ENCODE data around the gene RHOBTB3.

The RHOBTB3 gene

DNA sequence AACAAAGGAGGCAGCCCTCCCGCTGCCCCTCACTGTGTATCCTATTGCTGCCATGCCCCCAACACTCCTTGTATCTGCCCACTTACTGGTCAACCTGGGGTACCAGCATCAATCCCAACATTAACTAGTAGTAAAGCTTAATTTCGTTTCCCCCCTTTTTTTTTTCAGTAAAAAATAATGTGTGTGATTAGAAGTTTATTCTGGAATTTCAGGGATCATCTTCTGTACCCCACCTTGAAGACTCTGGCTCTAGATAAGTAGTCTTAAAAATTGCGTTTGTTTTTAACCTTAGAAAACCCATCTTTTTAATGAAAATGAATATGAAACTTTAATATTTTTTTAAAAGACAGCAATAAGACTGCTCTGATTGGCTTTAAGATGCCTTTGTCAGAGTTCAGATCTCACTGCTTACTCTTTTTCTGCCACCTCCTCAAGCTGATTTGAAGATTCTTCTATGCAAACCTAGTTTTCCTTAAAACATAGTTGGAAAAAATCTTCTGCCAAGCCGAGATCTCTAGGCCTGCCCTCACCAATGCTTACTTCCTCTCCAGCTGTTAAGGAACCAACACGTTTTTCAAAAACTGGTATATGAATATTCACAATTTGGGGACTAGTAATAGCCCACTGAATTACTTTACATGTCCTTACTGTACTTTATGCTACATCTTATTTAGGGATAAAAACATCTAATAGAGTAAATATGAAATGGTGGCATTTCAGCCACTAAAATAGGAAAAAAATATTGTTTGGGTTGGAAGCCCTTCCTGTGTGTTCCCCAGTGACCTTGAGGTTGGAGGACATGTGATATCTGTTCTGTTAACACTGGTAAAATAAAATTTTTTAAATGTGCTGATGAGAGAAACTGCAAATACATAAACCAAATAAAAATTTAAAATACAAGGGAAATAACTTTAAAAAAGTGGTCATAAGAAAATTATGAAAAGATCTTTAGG lies 4.0 kb upstream of the RHOBTB3 start:
- H3K27ac ChIP-seq, result peak overlapping the region; percentile 99
- H3K4me3 ChIP-seq, result peak overlapping the region; percentile 72
- H3K9ac ChIP-seq (ENCODE audit: insufficient read length), result peak overlapping the region; percentile 82
- H3K36me3 ChIP-seq (ENCODE audit: insufficient read depth, low read length), result no peaks in the 10 kb centered on the region
- H3K9me3 ChIP-seq (ENCODE audit: low read depth, low read length), result no peaks in the 10 kb centered on the region
- DNase-seq (ENCODE audit: low read depth, low spot score), result no peak
- TF ChIP-seq FOXP2 (optimal IDR thresholded peaks at IDR 0.05; ENCODE audit: control extremely low read depth, extremely low read length, insufficient read depth) (no peak), POLR2AphosphoS5 (IDR thresholded peaks at IDR 0.05; ENCODE audit: borderline replicate concordance, low read depth, low read length) (no peak), EZH2 (IDR thresholded peaks at IDR 0.05) (no peak)

DNA sequence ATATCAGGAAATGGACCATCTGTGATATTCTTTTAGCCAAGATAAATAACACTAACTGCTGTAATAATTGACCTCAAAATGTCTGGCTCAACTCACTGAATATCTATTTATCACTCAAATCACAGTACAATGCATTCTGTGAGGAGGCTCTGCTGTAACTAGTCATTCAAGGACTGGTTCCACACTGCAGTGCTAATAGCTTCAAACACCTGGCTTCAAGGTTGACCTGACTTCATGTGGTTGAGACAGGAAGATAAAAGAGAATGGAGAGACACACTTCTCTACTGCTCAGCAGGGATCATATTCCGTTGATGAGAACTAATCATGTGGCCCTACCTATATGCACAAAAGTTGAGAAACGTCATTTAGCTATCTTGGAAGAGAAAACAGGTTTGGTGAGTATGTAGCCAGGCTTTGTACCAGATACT lies 3.4 kb upstream of the RHOBTB3 start:
- Histone ChIP-seq H3K9me3 (ENCODE audit: low read depth, low read length) (no peaks in the 10 kb centered on the region), H3K9ac (ENCODE audit: insufficient read length) (peak overlapping the region; percentile 82), H3K4me3 (no peak overlapping the region), H3K36me3 (ENCODE audit: insufficient read depth, low read length) (peaks cover under 1% of the 10 kb centered on the region; the same call in 1 of the 2 replicates), H3K27ac (peak overlapping the region; percentile 99)
- TF ChIP-seq FOXP2 (optimal IDR thresholded peaks at IDR 0.05; ENCODE audit: control extremely low read depth, extremely low read length, insufficient read depth) (no peak), EZH2 (IDR thresholded peaks at IDR 0.05) (no peak), POLR2AphosphoS5 (IDR thresholded peaks at IDR 0.05; ENCODE audit: borderline replicate concordance, low read depth, low read length) (no peak)
- DNase-seq (ENCODE audit: low read depth, low spot score), result no peak

DNA sequence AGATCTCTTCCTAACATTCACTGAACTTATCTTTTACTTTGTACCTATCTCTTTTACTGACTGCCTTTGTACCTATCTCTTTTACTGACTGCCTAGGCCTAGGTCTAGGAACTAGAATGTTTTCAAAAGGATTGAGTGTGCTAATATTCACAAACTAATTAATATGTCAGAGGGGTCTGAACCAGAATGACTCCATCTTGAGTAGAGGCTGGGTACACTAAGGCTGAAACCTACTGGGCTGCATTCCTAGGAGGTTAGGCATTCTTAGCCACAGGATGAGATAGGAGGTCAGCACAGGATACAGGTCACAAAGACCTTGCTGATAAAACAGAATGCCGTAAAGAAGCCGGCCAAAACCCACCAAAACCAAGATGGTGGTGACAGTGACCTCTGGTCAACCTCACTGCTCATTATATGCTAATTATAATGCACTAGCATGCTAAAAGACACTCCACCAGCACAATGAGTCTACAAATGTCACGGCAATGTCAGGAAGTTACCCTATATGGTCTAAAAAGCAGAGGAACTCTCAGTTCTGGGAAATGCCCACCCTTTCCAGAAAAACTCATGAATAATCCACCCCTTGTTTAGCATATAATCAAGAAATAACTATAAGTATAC lies 2.5 kb upstream of the RHOBTB3 start:
- Histone ChIP-seq H3K4me3 (no peak overlapping the region), H3K27ac (peak overlapping the region; percentile 99), H3K36me3 (ENCODE audit: insufficient read depth, low read length) (peaks cover 9% of the 10 kb centered on the region; the same call in 1 of the 2 replicates), H3K9ac (ENCODE audit: insufficient read length) (no peak overlapping the region), H3K9me3 (ENCODE audit: low read depth, low read length) (no peaks in the 10 kb centered on the region)
- DNase-seq (ENCODE audit: low read depth, low spot score), result no peak
- TF ChIP-seq POLR2AphosphoS5 (IDR thresholded peaks at IDR 0.05; ENCODE audit: borderline replicate concordance, low read depth, low read length), result no peak
- no peak for TF ChIP-seq EZH2 (IDR thresholded peaks at IDR 0.05)
- TF ChIP-seq FOXP2 (optimal IDR thresholded peaks at IDR 0.05; ENCODE audit: control extremely low read depth, extremely low read length, insufficient read depth), result no peak

DNA sequence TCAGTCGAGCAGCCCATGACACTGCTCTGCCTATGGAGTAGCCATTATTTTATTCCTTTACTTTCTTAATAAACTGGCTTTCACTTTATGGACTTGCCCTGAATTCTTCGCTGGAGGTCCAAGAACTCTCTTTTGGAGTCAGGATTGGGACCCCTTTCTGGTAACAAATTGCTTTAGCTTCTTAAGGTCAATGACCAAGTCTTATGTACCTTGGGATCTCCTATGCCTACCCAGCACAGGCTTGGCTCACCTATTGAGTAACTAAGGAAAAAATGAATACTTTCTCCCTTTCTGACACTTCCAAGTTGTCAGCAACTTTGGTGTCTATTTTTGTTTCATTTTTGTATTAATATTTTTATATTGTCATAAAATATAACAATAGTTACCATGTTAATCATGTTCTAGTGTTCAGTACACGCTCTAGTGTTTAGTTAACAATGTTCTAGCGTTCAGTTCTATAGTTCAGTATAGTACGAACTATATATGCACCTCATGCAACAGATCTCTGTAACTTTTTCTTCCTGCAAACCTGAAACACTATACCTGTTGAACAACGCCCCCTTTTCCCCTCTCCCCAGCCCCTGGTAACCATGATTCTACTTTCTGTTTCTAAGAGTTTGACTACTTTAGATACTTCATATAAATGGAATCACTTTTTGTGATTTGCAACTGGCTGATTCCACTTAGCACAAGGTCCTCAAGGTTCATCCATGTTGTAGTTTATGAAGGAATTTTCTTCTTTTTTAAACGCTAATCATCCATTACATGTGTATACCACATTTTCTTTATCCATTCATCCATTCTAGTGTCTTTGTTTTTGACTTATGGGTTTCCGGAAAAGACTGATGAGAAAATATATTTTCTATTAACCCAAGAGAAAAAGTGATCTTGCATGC lies 1.8 kb upstream of the RHOBTB3 start:
- peak overlapping the region; percentile 89 for H3K9ac ChIP-seq (ENCODE audit: insufficient read length)

GRCh38 chr5:95730011-95730700 lies 980 bp upstream of the RHOBTB3 start:
- no peaks in the 10 kb centered on the region for H3K9me3 ChIP-seq (ENCODE audit: low read depth, low read length)
- no peak for TF ChIP-seq EZH2 (IDR thresholded peaks at IDR 0.05)
- TF ChIP-seq POLR2AphosphoS5 (IDR thresholded peaks at IDR 0.05; ENCODE audit: borderline replicate concordance, low read depth, low read length), result no peak
- no peak for TF ChIP-seq FOXP2 (optimal IDR thresholded peaks at IDR 0.05; ENCODE audit: control extremely low read depth, extremely low read length, insufficient read depth)
- peak overlapping the region; percentile 89 for H3K9ac ChIP-seq (ENCODE audit: insufficient read length)
- peaks cover 24% of the 10 kb centered on the region for H3K36me3 ChIP-seq (ENCODE audit: insufficient read depth, low read length)
- DNase-seq (ENCODE audit: low read depth, low spot score), result no peak
- H3K4me3 ChIP-seq, result peak overlapping the region; percentile 90
- peak overlapping the region; percentile 99 for H3K27ac ChIP-seq

More for the DNA sequence above, 1.8 kb upstream of the RHOBTB3 start:
- Histone ChIP-seq H3K36me3 (ENCODE audit: insufficient read depth, low read length) (peaks cover 16% of the 10 kb centered on the region), H3K9me3 (ENCODE audit: low read depth, low read length) (no peaks in the 10 kb centered on the region), H3K27ac (peak overlapping the region; percentile 99), H3K4me3 (peak overlapping the region; percentile 90)
- no peak for DNase-seq (ENCODE audit: low read depth, low spot score)
- TF ChIP-seq FOXP2 (optimal IDR thresholded peaks at IDR 0.05; ENCODE audit: control extremely low read depth, extremely low read length, insufficient read depth) (no peak), POLR2AphosphoS5 (IDR thresholded peaks at IDR 0.05; ENCODE audit: borderline replicate concordance, low read depth, low read length) (no peak), EZH2 (IDR thresholded peaks at IDR 0.05) (no peak)

GRCh38 chr5:95731571-95732554 lies 727 bp downstream of the RHOBTB3 start:
- H3K4me3 ChIP-seq, result peak overlapping the region; percentile 90
- H3K9me3 ChIP-seq (ENCODE audit: low read depth, low read length), result no peaks in the 10 kb centered on the region
- H3K9ac ChIP-seq (ENCODE audit: insufficient read length), result peak overlapping the region; percentile 89
- no peak for DNase-seq (ENCODE audit: low read depth, low spot score)
- peaks cover 41% of the 10 kb centered on the region for H3K36me3 ChIP-seq (ENCODE audit: insufficient read depth, low read length)
- TF ChIP-seq FOXP2 (optimal IDR thresholded peaks at IDR 0.05; ENCODE audit: control extremely low read depth, extremely low read length, insufficient read depth), result no peak
- no peak for TF ChIP-seq POLR2AphosphoS5 (IDR thresholded peaks at IDR 0.05; ENCODE audit: borderline replicate concordance, low read depth, low read length)
- H3K27ac ChIP-seq, result peak overlapping the region; percentile 99
